Tibial nerve (tissue), 4 donors: ENCODE data around the gene CPS1.

Experiments used
- EP300 ChIP-seq, 2 donors: sonication (generic); formaldehyde crosslinking; IDR thresholded peaks; one replicate each; pipeline ENCODE4 v1.6.1; 2017; ENCODE audit warnings: antibody characterized with exemption in 2 of 2, mild to moderate bottlenecking in 1 of 2
- POLR2A ChIP-seq, 2 donors: fragments of 450-650 bp; IDR thresholded peaks; one replicate each; pipeline ENCODE4 v1.6.1; 2017; ENCODE audit warnings: antibody characterized with exemption in 2 of 2, mild to moderate bottlenecking in 2 of 2, moderate library complexity in 2 of 2
- TF ChIP-seq, protein P1 (sequence below), 5 experiments: fragments of 200-600 bp in 3 of 5; fragments of 450-650 bp in 2 of 5; sonication (generic) in 3 of 5; IDR thresholded peaks; one replicate each; pipeline ENCODE4 v1.5.1; 2016 to 2019; ENCODE audit warnings: antibody characterized with exemption in 5 of 5, mild to moderate bottlenecking in 3 of 5, moderate library complexity in 2 of 5

DNA sequence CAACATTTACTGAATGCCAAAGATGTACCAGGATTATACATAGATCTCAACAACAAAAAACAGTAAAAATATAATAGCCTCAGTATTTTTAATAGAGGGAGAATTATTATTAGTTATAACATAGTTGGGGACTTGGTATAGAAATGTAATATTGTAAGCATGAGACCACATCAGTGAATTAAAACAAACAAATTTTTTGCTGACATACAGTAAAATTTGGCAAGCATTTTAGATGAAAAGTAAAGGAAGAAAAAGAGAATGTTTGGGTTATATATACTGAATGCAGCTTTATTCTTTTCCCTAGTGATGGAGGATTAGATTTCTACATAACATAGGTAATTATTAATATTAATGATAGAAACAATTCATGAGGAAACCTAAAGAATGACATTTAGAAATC is 10.9 kb downstream of the CPS1 start:
- TF ChIP-seq POLR2A (IDR thresholded peaks at IDR 0.05) (no peak), EP300 (IDR thresholded peaks at IDR 0.05) (no peak)
- TF ChIP-seq, protein P1, sequence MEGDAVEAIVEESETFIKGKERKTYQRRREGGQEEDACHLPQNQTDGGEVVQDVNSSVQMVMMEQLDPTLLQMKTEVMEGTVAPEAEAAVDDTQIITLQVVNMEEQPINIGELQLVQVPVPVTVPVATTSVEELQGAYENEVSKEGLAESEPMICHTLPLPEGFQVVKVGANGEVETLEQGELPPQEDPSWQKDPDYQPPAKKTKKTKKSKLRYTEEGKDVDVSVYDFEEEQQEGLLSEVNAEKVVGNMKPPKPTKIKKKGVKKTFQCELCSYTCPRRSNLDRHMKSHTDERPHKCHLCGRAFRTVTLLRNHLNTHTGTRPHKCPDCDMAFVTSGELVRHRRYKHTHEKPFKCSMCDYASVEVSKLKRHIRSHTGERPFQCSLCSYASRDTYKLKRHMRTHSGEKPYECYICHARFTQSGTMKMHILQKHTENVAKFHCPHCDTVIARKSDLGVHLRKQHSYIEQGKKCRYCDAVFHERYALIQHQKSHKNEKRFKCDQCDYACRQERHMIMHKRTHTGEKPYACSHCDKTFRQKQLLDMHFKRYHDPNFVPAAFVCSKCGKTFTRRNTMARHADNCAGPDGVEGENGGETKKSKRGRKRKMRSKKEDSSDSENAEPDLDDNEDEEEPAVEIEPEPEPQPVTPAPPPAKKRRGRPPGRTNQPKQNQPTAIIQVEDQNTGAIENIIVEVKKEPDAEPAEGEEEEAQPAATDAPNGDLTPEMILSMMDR (IDR thresholded peaks at IDR 0.05), result no peak
